HG02759 (cell line): Measurements from ENCODE around the gene CLEC18A.
"Not testable (repeated sequence)": the region's sequence is repeated elsewhere in the genome, so short reads cannot be mapped to it uniquely, and the experiment has no call there.

ENCODE experiments used
- ATAC-seq: cut with Tn5 transposase; IDR thresholded peaks from one replicate; pipeline ENCODE4 v1.9.1; 2021; ENCODE audit warnings: mild to moderate bottlenecking, moderate library complexity; ENCODE audit not compliant: unreplicated experiment

Gene CLEC18A

DNA sequence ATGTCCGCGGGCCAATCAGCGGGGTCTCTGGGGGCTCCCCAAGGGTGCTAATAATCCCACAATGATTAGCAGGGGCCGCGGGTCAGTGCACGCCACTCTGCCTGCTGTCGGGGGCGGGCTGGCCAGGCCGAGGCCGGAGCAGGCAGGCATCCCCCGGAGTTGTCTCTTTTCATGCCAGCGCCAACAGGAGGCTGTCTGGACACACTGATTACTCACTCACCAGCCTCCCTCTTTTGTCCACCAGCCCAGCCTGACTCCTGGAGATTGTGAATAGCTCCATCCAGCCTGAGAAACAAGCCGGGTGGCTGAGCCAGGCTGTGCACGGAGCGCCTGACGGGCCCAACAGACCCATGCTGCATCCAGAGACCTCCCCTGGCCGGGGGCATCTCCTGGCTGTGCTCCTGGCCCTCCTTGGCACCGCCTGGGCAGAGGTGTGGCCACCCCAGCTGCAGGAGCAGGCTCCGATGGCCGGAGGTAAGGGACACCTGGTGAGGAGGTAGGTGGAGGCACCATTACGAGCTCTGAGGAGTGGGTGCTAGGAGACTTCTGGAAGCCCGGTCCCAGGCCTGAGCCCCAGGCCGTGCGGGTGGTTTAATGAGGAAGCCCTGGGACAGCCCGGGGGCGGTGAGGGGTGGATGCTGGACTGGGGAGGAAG lies at the start of gene CLEC18A:
CLEC18A (plus strand) TSS at position 318 of the 655 bp plus-strand sequence; CDS start at position 351, 33 bp downstream.
- ATAC-seq: not testable (repeated sequence)

DNA sequence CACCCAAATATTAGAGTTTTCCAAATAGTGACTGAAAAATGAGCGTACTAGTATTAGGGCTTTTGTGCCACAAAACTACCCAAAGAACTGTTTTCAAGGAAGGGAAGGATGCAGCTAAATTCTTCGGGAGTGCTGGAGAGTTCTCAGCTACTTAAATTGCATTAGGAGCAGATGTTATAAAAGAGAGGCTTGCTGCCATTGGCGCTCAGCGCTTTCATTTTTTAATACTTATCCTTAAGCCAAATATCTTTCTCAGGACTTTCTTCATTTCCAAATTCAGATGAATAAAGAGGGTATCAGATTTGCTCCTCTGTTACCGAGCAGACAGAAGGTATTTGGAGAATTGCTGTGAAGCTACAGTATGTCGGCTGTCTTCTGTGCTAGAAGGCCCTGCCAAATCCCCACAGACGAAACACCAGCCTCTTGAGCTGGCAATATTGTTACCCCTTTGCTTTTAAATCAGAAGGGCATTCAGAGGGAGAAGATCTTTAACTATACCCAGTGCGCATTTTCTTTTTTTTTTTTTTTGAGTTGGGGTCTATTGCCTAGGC lies 47.2 kb upstream of the CLEC18A start:
- ATAC-seq: no peak

DNA sequence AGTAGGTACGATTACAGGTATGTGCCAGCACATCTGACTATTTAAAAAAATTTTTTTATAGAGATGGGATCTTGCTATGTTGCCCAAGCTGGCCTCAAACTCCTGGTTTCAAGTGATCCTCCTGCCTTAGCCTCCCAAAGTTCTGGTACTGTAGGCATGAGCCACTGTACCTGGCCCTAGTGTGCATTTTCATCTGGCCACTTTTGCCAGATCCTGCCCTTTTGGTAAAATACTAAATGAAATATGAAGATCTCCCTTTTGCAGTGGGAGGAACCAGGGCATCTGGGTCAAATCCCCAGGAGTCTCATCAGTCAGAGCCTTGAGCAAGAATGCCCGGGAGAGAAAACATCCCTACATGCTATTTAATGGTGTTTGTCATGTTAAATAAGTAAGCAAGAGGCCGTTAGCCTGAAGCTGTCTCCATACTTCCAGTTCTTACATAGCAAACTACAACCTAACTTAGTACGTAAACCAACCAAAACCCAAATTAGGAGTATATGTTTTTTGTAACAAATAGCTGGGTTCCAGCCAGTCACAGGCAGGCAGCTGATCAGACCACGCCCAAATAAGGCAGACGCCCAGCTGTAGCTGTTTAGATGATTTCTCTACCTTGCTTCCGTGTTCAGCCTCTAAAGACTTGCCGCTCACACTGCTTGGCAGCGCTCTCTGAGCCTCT lies 46.5 kb upstream of the CLEC18A start:
- ATAC-seq: no peak

- no peak for ATAC-seq
Observed at GRCh38 chr16:69905171-69905555, 46.0 kb upstream of the CLEC18A start.

- ATAC-seq: no peak
Observed at GRCh38 chr16:69906838-69907401, 44.2 kb upstream of the CLEC18A start.

- no peak for ATAC-seq
Observed at GRCh38 chr16:69909043-69909442, 42.1 kb upstream of the CLEC18A start.

DNA sequence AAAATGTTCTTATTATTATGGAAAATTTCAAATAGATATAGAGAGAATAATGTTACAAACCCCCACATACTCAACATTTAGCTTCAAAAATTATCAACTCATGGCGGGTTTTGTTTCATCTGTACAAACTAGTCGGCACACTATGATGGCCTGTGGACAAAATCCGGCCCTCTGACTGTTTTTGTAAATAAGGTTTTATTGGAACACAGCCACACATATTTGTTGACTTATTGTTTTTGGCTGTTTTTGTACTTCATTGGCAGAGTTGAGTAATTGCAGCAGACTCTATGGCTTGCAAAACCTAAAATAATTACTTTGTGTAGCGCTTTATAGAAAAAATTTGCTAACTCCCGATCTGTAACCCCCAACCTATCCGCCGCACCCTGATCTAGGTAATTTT lies 41.4 kb upstream of the CLEC18A start:
- no peak for ATAC-seq

- ATAC-seq: no peak
Observed at GRCh38 chr16:69910964-69911363, 40.2 kb upstream of the CLEC18A start.

- no peak for ATAC-seq
Observed at GRCh38 chr16:69916462-69916861, 34.7 kb upstream of the CLEC18A start.

DNA sequence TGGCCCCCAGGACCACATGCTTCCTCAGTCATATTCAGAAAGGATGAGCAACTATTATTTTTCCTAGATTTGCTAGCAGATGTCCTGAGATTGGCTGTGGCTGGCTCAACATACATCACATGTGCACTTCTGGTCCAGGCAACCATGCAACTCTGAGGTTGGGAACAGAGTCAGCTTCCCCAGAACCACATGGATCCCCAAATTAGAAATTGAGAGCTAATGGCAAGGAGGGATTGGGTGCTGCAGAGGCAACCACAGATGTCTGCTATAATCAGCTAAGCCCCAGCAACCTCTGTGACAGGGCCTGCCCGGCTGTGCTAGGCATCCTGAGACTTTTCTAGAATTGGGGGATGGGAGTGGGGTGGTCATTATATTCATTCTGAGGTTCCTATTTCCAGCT lies 33.8 kb upstream of the CLEC18A start:
- ATAC-seq: no peak

GRCh38 chr16:69917739-69918138 lies 33.4 kb upstream of the CLEC18A start:
- ATAC-seq: no peak

GRCh38 chr16:69918241-69918640 lies 32.9 kb upstream of the CLEC18A start:
- no peak for ATAC-seq

GRCh38 chr16:69921127-69921526 lies 30.0 kb upstream of the CLEC18A start:
- no peak for ATAC-seq

DNA sequence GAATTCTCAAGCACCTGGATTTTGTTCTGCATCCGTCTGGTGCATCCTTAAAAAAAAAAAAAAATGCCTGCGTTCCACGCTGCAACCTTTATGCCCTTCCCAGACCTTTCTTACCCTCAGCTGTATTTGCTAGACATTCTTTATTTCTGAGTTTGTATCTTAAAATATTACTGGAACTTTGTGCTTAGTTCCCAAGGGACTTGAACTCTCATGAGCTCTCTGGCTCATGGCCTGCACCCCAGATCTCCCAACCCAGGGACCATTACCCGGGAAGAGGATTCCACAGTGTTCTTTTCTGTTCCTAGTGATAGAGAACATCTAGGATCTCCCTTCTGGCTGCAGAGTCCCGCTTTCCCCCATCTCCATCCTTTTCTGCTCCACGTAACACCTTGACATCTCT lies 28.9 kb upstream of the CLEC18A start:
- no peak for ATAC-seq

- ATAC-seq: no peak
Observed at GRCh38 chr16:69924041-69924775, 26.9 kb upstream of the CLEC18A start.

DNA sequence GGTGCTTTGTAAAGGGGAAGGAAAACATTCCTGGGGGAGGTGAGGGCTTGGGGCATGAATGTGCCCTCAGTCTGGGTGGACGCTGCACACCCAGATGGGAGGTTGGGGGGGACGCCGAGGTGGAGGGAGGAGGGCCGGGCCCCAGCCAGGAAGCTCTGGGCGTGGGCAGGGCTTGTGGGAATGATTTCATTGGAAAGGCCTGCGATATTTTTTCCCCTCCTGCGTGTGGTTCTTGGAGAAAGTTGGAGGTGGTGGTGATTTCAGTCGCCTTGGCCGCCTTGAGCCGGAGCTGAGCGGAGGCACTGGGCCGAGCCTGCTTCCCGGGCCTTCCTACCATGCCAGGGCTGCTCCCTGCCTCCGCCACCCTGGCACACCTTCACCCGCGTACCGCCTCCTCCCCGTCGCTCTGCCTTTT lies 26.4 kb upstream of the CLEC18A start:
- ATAC-seq: no peak

- ATAC-seq: no peak
Observed at GRCh38 chr16:69925311-69925710, 25.8 kb upstream of the CLEC18A start.

DNA sequence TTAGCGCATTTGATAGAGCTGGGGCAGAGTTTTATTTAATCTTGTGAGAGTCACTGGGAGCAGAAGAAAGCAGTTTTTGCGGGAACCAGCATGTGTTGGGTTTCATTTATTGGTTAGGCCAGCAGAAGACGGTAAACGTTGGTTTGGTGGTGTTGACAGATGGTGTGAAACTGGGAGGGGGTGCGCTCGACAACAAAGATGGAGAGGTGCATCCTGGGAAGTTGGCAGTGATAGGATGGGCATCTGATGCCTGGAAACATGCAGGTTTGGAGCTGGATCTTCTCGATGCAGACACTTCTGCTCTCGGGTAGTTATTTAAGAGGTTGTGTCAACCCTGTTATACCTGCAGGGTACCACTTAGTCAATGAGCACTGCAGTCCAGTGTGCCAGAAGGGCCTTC lies 24.9 kb upstream of the CLEC18A start:
- no peak for ATAC-seq

- no peak for ATAC-seq
Observed at GRCh38 chr16:69927056-69927757, 23.9 kb upstream of the CLEC18A start.

DNA sequence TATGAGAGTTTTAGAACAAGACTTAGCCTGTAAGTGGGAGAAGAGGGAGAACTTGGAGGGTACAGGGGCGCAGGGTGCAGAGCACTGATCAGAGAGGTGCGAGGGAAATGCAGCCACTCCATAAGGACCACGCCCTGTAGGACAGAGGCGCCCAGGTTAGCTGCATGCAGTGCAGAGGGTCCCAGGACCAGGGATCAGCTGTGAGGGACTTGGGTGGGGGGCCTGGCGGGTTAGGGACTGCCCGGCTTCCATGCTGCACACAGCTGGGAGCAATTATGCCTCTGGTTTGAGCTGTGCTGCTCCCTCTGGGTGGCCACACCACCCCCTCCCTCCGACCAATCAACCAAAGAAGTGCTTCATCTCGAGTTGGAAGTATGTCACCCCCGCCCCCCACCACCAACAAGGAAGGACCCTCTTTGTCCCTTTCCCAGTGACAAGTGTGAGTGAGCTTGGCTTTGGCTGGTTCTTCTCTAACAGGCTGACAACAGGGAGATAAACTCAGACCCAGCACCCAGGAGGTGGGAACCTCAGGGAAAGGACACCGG lies 22.2 kb upstream of the CLEC18A start:
- ATAC-seq: no peak
